NOMO-1 treated with DMSO at 0.1 percent for 48 hours (cell line): ENCODE data around the gene FAM219B.
"Not testable (repeated sequence)": the region's sequence is repeated elsewhere in the genome, so short reads cannot be mapped to it uniquely, and the experiment has no call there.

Experiments
- DNase-seq: peaks from one replicate; lab custom pipeline; 2025; ENCODE audit not compliant: unreplicated experiment; lab: John Stamatoyannopoulos, UW

The FAM219B gene

GRCh38 chr15:74904190-74904805 is 2.4 kb downstream of the FAM219B start:
- no peak for DNase-seq

GRCh38 chr15:74903676-74904075 is 3.0 kb downstream of the FAM219B start:
- no peak for DNase-seq

- no peak for DNase-seq
Observed at GRCh38 chr15:74902295-74903075, 4.2 kb downstream of the FAM219B start.

- peak; percentile 75 for DNase-seq
Observed at GRCh38 chr15:74901612-74902063, 5.0 kb downstream of the FAM219B start.

GRCh38 chr15:74897300-74897701 is 9.3 kb downstream of the FAM219B start:
- DNase-seq = no peak

- no peak for DNase-seq
Observed at GRCh38 chr15:74896316-74896715, 10.3 kb downstream of the FAM219B start.

- DNase-seq = no peak
Observed at GRCh38 chr15:74895830-74896229, 10.8 kb downstream of the FAM219B start.

- not testable (repeated sequence) for DNase-seq
Observed at GRCh38 chr15:74894383-74894782, 12.3 kb downstream of the FAM219B start.

- no peak for DNase-seq
Observed at GRCh38 chr15:74893627-74894026, 13.0 kb downstream of the FAM219B start.

- no peak for DNase-seq
Observed at GRCh38 chr15:74892931-74893330, 13.7 kb downstream of the FAM219B start.

GRCh38 chr15:74892313-74892712 is 14.3 kb downstream of the FAM219B start:
- DNase-seq = no peak

- no peak for DNase-seq
Observed at GRCh38 chr15:74891469-74891868, 15.2 kb downstream of the FAM219B start.

- no peak for DNase-seq
Observed at GRCh38 chr15:74890665-74890960, 16.0 kb downstream of the FAM219B start.

GRCh38 chr15:74889883-74890664 is 16.6 kb downstream of the FAM219B start, which contains the start of gene MPI:
TSS of gene MPI (plus strand) at chr15:74890042. CDS start at chr15:74890074, 32 bp downstream.
- peak; percentile 75 for DNase-seq

GRCh38 chr15:74889390-74889882 is 17.2 kb downstream of the FAM219B start:
- no peak for DNase-seq

GRCh38 chr15:74888716-74889115 is 17.9 kb downstream of the FAM219B start:
- no peak for DNase-seq

- DNase-seq = not testable (repeated sequence)
Observed at GRCh38 chr15:74887537-74888193, 19.0 kb downstream of the FAM219B start.

GRCh38 chr15:74885461-74885860 is 21.2 kb downstream of the FAM219B start:
- DNase-seq = no peak

GRCh38 chr15:74884428-74885223 is 22.0 kb downstream of the FAM219B start:
- DNase-seq = no peak

GRCh38 chr15:74882528-74882927 is 24.1 kb downstream of the FAM219B start:
- no peak for DNase-seq
